HepG2 (cell line): ENCODE measurements around the gene PAK1IP1. TPM values are rescaled to one million over a fixed set of nuclear protein-coding genes. Genes with fewer than 3 reads are reported as not detected.

Experiments used
- ATAC-seq: fragments of 200-7000 bp; cut with Tn5 transposase; 3 replicates; pipeline ENCODE4 v1.9.1; 2020; ENCODE audit warnings: mild to moderate bottlenecking, moderate library complexity
- BruUV-seq: library from RNA; stranded (reverse); fragments of 400-500 nt; replicated peaks from 2 replicates; lab custom pipeline; 2021; lab: Mats Ljungman, UMichigan
- CTCF ChIA-PET: fragments of 300-600 bp; formaldehyde crosslinking; extraction: SDS; loops from one replicate; lab custom pipeline; 2021; ENCODE audit warnings: low total read pairs, inconsistent platforms, low intra/inter-chr PET ratio; lab: Yijun Ruan, JAX
- POLR2A ChIA-PET: fragments of 350-600 bp; sonication (Branson Sonifier 250); formaldehyde crosslinking; loops from one replicate; lab custom pipeline; 2020; ENCODE audit warnings: antibody characterized with exemption, inconsistent platforms; lab: Yijun Ruan, JAX
- DNase-seq: peaks from one replicate; pipeline ENCODE4 v3.0.0-alpha.2; 2015; ENCODE audit warnings: low spot score
- FAIRE-seq: peaks from 3 replicates; lab custom pipeline; 2011; peaks lifted over from hg19 to GRCh38; lab: Jason Lieb, UNC
- H2AFZ ChIP-seq: one replicate; pipeline ENCODE4 v1.6.1; 2011; ENCODE audit warnings: low read length, inconsistent platforms
- H3K27ac ChIP-seq: fragments of 300-600 bp; 3 replicates; pipeline ENCODE4 v1.8.0; 2011; ENCODE audit warnings: mixed run types, mild to moderate bottlenecking, mixed read lengths, low read length, inconsistent platforms; ENCODE audit not compliant: insufficient read depth; ENCODE audit errors: extremely low read length
- H3K27me3 ChIP-seq, 2 experiments: fragments of 200-600 bp in 1 of 2; 2 replicates in 1 of 2; 3 replicates in 1 of 2; pipeline versions ENCODE4 v1.6.0 to v1.8.0; 2011; ENCODE audit warnings: low read length in 2 of 2, mild to moderate bottlenecking in 2 of 2, moderate library complexity in 2 of 2, inconsistent platforms in 1 of 2; ENCODE audit not compliant: insufficient read depth in 2 of 2, control insufficient read depth in 1 of 2
- H3K36me3 ChIP-seq, 2 experiments: fragments of 200-600 bp in 1 of 2; replicated peaks in 1 of 2; 2 replicates in 1 of 2; 3 replicates in 1 of 2; pipeline versions ENCODE4 v1.5.1 to v1.8.0; 2011; ENCODE audit warnings: low read length in 2 of 2, inconsistent platforms in 1 of 2; ENCODE audit not compliant: insufficient read depth in 2 of 2, control insufficient read depth in 1 of 2
- H3K4me1 ChIP-seq: 2 replicates; pipeline ENCODE4 v1.5.1; 2012; ENCODE audit warnings: low read length, inconsistent platforms; ENCODE audit not compliant: insufficient read depth
- H3K4me2 ChIP-seq: 2 replicates; pipeline ENCODE4 v1.6.0; 2011; ENCODE audit warnings: low read depth, low read length, inconsistent platforms
- H3K4me3 ChIP-seq, 3 experiments: fragments of 200-600 bp in 1 of 3; sonication (generic), shearing (Covaris generic) in 1 of 3; replicated peaks in 1 of 3; 2 replicates each; pipeline ENCODE4 v1.5.1; 2011 to 2016; ENCODE audit warnings: low read length in 3 of 3, inconsistent platforms in 2 of 3, low read depth in 2 of 3, mild to moderate bottlenecking in 2 of 3, control low read depth in 1 of 3, mixed read lengths in 1 of 3; ENCODE audit not compliant: insufficient read depth in 1 of 3
- H3K79me2 ChIP-seq: one replicate; pipeline ENCODE4 v1.6.1; 2011; ENCODE audit warnings: low read length, inconsistent platforms; ENCODE audit not compliant: insufficient read depth
- H3K9ac ChIP-seq: 2 replicates; pipeline ENCODE4 v1.6.0; 2011; ENCODE audit warnings: mild to moderate bottlenecking, low read depth, low read length, inconsistent platforms; ENCODE audit not compliant: insufficient read depth
- H3K9me3 ChIP-seq: 2 replicates; pipeline ENCODE4 v1.5.1; 2012; ENCODE audit warnings: mild to moderate bottlenecking, low read length
- H4K20me1 ChIP-seq: 2 replicates; pipeline ENCODE4 v1.6.0; 2011; ENCODE audit warnings: inconsistent platforms, mild to moderate bottlenecking, low read length, moderate library complexity; ENCODE audit not compliant: insufficient read depth
- ARID3A ChIP-seq: IDR thresholded peaks from 2 replicates; pipeline ENCODE4 v1.6.1; 2012; ENCODE audit warnings: low read depth, low read length, improper control_type of control experiment
- ATF2 ChIP-seq: sonication (generic); formaldehyde crosslinking; IDR thresholded peaks from 2 replicates; pipeline ENCODE4 v1.4.0; 2020; ENCODE audit warnings: missing genetic modification reagents
- ELF3 ChIP-seq: IDR thresholded peaks from 2 replicates; pipeline ENCODE4 v1.6.1; 2016; ENCODE audit warnings: missing genetic modification reagents, missing compliant biosample characterization
- GFI1 ChIP-seq: sonication (generic); formaldehyde crosslinking; IDR thresholded peaks from 2 replicates; pipeline ENCODE4 v1.5.0; 2020; ENCODE audit warnings: missing genetic modification reagents, mild to moderate bottlenecking, borderline replicate concordance
- HOXA7 ChIP-seq: sonication (generic); formaldehyde crosslinking; IDR thresholded peaks from 2 replicates; pipeline ENCODE4 v1.8.1; 2022; ENCODE audit warnings: mild to moderate bottlenecking, missing genetic modification reagents, moderate library complexity
- KLF11 ChIP-seq: IDR thresholded peaks from 2 replicates; pipeline ENCODE4 v1.6.1; 2016; ENCODE audit warnings: missing compliant biosample characterization
- SRY ChIP-seq: sonication (generic); formaldehyde crosslinking; IDR thresholded peaks from 2 replicates; pipeline ENCODE4 v1.8.0; 2022; ENCODE audit warnings: mild to moderate bottlenecking, missing genetic modification reagents
- ZBTB8A ChIP-seq: sonication (generic); formaldehyde crosslinking; IDR thresholded peaks from 2 replicates; pipeline ENCODE4 v1.4.0; 2020; ENCODE audit warnings: mild to moderate bottlenecking, low read depth, missing genetic modification reagents, borderline replicate concordance
- ZC3H4 ChIP-seq: sonication (generic); formaldehyde crosslinking; IDR thresholded peaks from 2 replicates; pipeline ENCODE4 v1.4.0; 2020; ENCODE audit warnings: missing genetic modification reagents, borderline replicate concordance
- ZNF432 ChIP-seq: sonication (generic); formaldehyde crosslinking; IDR thresholded peaks from 2 replicates; pipeline ENCODE4 v1.5.0; 2020; ENCODE audit warnings: missing genetic modification reagents, mild to moderate bottlenecking, borderline replicate concordance
- ZNF44 ChIP-seq: sonication (generic); formaldehyde crosslinking; IDR thresholded peaks from 2 replicates; pipeline ENCODE4 v1.5.1; 2020; ENCODE audit warnings: mild to moderate bottlenecking, missing genetic modification reagents
- ZNF614 ChIP-seq: IDR thresholded peaks from 2 replicates; pipeline ENCODE4 v1.6.1; 2018; ENCODE audit warnings: missing biosample characterization, missing genetic modification reagents, inconsistent platforms, borderline replicate concordance
- ZNF780A ChIP-seq: sonication (generic); formaldehyde crosslinking; IDR thresholded peaks from 2 replicates; pipeline ENCODE4 v1.8.0; 2022; ENCODE audit warnings: mild to moderate bottlenecking, missing genetic modification reagents, moderate library complexity
- ZSCAN9 ChIP-seq: IDR thresholded peaks from 2 replicates; pipeline ENCODE4 v1.6.1; 2016; ENCODE audit warnings: borderline replicate concordance
- WGBS: methylation state at CpG from one replicate; pipeline ENCODE4 v1.1.6; 2017; ENCODE audit warnings: low lambda C conversion rate; 5-methylcytosine and 5-hydroxymethylcytosine counted together
- in situ Hi-C: cut with HindIII; loops from 2 replicates; pipeline ENCODE4 v1.10.0; 2017; ENCODE audit warnings: low pct_unique_long_range_greater_than_20kb; ENCODE audit not compliant: extremely low pct_ligation_motif_present
- intact Hi-C: fragments of 100-400 bp; cut with micrococcal nuclease; formaldehyde crosslinking; loops from one replicate; pipeline ENCODE4 v1.10.0; 2022; ENCODE audit not compliant: unreplicated experiment
- polyA plus RNA-seq, 8 experiments: library from polyadenylated mRNA; depleted of rRNA in 3 of 8; stranded (reverse) in 7 of 8; unstranded in 1 of 8; fragments of >200 nt; fragmentation: Illumina TruSeq in 4 of 8; extraction: Trizol in 4 of 8; gene quantifications; 2 replicates each; pipeline versions ENCODE4 v1.2.1 to v1.2.3, GENCODE V29; 2011 to 2016; ENCODE audit warnings: low read depth in 4 of 8, missing spikeins in 1 of 8, mixed read lengths in 1 of 8; ENCODE audit not compliant: insufficient read depth in 1 of 8
- total RNA-seq, 5 experiments: library from RNA; depleted of rRNA; stranded (reverse); fragments of >200 nt; fragmentation: Illumina TruSeq; extraction: Trizol; gene quantifications; 2 replicates each; pipeline ENCODE4 v1.2.3, GENCODE V29; 2016; ENCODE audit warnings: low read depth in 1 of 5

Gene PAK1IP1
- total and polyA plus RNA-seq, 2 of the 13 experiments (the other 11 are each of a cell fraction or from before 2014, with no cell fraction given), result 23.4 to 66.2 TPM

- CTCF ChIA-PET, result no interaction called here
These were observed 1.9 kb downstream of the PAK1IP1 start for GRCh38 chr6:10696655-10697054.

More at GRCh38 chr6:10696655-10697054, 1.9 kb downstream of the PAK1IP1 start:
- WGBS, result 98% methylated on average over 4 of the region's 4 CpGs
- FAIRE-seq (no peak), ATAC-seq (no peak), DNase-seq (no peak)
- no peak overlapping the region for H3K27ac ChIP-seq
- peak overlapping the region; percentile 73 for H3K4me2 ChIP-seq
- intact Hi-C loops, result no loop called here
- peaks cover 15 to 43% of the 10 kb centered on the region in 2 experiments for H3K36me3 ChIP-seq
- no peak for TF ChIP-seq ARID3A
- no peak for TF ChIP-seq ATF2 (CRISPR knock-in tag)
- no peak for TF ChIP-seq ZNF780A (CRISPR knock-in tag)
- TF ChIP-seq SRY (CRISPR knock-in tag), result no peak
- TF ChIP-seq GFI1 (CRISPR knock-in tag), result no peak
- no peak for TF ChIP-seq ZNF432 (CRISPR knock-in tag)
- TF ChIP-seq HOXA7 (CRISPR knock-in tag), result no peak
- TF ChIP-seq KLF11 (CRISPR knock-in tag), result no peak
- TF ChIP-seq ZBTB8A (CRISPR knock-in tag), result no peak
- TF ChIP-seq ZNF614 (CRISPR knock-in tag), result no peak
- TF ChIP-seq ELF3 (CRISPR knock-in tag), result no peak
- TF ChIP-seq ZC3H4 (CRISPR knock-in tag), result no peak
- no peak for TF ChIP-seq ZSCAN9 (CRISPR knock-in tag)
- no peak for TF ChIP-seq ZNF44
- H3K4me3 ChIP-seq, result peak overlapping the region; percentile 5 to 98 (median 97); a peak in 2 of 6 replicates
- no peaks in the 10 kb centered on the region for H4K20me1 ChIP-seq
- no peak overlapping the region for H2AFZ ChIP-seq
- no peaks in the 10 kb centered on the region; a peak in 1 of 5 replicates for H3K27me3 ChIP-seq
- BruUV-seq, result no TSS peak
- POLR2A ChIA-PET, result interaction anchor here (1.0 to 2.9 kb wide), 2 partner anchors 25 to 175 kb away, joined by 3 to 18 read pairs; partner anchors contain the start of gene GCNT2
- H3K4me1 ChIP-seq, result peaks cover 29% of the 10 kb centered on the region
- no peaks in the 10 kb centered on the region for H3K9me3 ChIP-seq
- H3K9ac ChIP-seq, result peak overlapping the region; percentile 98; the same call in 1 of the 2 replicates
- peaks cover 44% of the 10 kb centered on the region for H3K79me2 ChIP-seq
- in situ Hi-C loops, result loop anchor here (5.0 kb wide), 1 partner anchor 184 kb away; no protein-coding TSS in a partner anchor
